NCI-H69 (cell line): Measurements from ENCODE around the gene CNTFR.

Source experiments
- DNase-seq: peaks from one replicate; lab custom pipeline; 2025; lab: John Stamatoyannopoulos, UW

The CNTFR gene

DNA sequence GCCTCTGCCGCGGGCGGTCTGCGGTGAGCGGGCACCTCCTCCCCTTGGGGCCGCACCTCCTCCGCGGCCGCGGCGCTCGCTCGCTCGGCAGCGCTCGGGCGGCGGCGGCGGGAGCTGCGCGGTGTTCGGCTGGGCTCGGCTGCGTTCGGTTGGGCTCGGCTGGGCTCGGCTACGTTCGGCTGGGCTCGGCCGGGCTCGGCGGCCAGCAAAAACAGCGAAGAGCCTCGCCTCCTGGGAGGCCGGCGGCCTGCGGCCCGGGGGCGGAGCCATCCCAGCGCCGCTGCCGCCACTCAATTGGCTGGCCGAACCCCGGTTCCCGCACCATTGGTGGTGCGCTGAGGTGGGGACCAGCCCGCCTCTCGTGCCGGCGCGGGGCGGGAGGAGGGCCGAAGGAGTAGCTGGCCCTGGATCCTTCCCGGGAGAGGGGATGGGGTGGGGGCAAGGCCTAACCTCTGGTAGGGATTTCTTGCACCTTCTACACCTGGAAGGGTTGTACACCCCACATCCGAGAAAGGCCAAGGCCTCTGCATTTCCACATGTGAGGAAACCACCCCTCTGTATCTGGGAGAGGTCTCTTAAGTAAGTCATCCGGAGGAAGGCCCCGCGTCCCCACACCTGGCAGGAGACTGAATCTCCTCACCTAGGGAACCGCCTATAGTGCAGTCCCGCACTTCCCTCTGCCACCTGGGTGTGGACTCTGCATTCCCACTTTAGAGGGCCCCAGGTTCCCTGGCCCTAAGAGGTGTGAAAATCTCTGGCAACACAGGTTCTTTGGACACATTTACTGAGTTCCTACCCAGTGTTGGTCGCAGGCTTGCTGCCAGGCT lies 66.3 kb downstream of the CNTFR start, which contains the start of gene ENHO:
TSS of gene ENHO (minus strand) at position 20 of the 827 bp plus-strand sequence. CDS start 1,295 bp downstream, outside the sequence.
- DNase-seq, result peak; percentile 97

GRCh38 chr9:34522091-34522887 lies 67.2 kb downstream of the CNTFR start:
- DNase-seq, result no peak

GRCh38 chr9:34521406-34522045 lies 68.0 kb downstream of the CNTFR start:
- DNase-seq, result no peak

- no peak for DNase-seq
Measured at GRCh38 chr9:34520505-34521385, 68.8 kb downstream of the CNTFR start.

- DNase-seq, result no peak
Measured at GRCh38 chr9:34520096-34520495, 69.4 kb downstream of the CNTFR start.

DNA sequence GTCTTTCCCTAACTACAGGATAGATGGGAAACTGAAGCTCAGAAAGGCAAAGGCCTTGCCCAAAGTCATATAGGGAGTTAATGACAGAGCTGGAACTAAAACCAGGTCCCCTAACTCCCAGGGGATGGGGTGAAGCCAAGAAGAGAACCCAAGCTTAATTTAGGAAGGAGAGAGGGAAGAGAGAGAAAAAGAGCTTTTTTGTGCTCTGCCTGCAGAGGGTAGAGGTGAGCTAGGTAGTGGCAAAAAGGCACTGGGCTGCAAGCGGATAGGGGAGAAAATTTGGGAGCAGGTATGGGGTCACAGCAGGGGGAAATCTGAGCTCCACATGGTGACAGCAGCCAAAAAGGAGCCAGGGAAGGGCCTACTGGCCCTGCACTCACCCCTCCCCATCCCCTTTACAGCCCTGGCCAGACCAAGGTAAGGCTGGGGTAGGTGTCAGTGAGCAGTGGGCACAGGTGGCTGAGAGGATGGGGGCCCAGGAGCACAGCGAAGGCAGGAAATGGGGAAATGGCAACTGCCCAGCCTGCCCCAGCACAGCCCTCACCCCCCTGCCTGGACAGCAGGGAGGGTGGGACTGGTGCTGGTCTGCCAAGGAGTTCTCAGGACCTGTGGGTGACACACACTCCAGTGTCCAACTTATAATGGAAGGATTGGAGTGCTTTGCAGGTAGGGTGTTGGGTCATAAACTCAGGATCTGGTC lies 70.1 kb downstream of the CNTFR start:
- DNase-seq, result no peak

- no peak for DNase-seq
Measured at GRCh38 chr9:34518896-34519295, 70.6 kb downstream of the CNTFR start.

DNA sequence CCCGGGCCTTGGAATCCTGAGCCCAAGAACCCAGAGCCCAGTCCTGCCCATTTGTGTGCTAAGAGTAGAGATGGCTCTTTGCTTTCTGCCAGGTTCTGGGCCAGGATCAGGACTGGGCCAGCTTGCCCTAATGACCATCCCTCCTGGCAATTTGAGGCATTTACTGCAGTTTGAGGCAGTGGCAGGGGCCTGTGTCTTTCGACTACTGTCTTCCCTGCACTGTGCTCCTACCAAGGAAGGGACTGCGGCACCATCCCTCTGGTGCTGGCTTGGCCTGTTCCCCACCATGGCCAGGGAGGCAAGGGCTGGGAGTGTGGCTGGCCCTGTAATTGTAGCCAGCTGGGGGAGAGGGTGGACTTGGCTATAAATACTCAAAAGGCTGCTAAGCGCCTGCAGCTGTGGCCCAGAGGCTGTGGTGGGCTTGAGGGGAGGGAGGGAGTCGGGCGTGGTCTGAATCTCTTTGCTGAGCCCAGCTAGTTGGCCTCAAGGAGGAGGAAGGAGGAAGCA lies 71.4 kb downstream of the CNTFR start:
- no peak for DNase-seq

DNA sequence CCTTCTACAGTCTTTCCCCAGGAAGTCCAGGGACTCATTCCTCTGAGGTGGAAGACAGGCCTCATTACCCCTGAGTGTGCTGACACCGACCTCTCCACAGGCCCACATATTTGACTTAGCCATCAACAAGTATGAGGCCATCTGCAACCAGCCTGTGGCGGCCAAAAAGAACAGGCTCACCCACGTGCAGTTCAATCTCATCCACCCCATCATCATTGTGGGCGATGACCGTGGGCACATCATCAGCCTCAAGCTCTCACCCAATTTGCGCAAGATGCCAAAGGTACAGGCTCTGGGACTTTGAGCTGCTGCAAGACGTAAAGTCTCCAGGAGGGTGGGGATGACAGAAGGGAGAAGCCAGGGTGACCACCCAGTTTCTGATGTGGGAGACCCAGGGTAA lies 72.3 kb downstream of the CNTFR start:
- no peak for DNase-seq

DNA sequence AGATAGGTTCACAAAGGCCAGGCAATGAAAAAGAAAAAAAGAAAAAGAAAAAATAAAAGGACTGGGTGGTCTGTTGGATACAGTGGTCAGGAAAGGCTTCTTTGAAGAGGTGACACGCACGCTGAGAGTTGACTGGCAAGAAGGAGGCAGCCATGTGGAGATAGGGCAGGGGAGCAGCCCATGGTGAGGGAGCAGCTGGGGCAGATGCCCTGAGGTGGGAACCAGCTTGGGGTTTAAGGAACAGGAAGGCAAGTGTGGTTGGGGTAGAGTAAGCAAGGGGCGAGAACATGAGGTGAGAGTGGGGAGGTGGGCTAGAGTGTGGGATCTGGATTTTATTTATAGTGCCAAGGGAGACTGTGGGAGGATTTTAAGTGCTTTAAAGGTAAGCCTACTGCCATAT lies 73.6 kb downstream of the CNTFR start:
- DNase-seq, result no peak

GRCh38 chr9:34514816-34515215 lies 74.7 kb downstream of the CNTFR start:
- no peak for DNase-seq

GRCh38 chr9:34514401-34514800 lies 75.1 kb downstream of the CNTFR start:
- DNase-seq, result no peak

DNA sequence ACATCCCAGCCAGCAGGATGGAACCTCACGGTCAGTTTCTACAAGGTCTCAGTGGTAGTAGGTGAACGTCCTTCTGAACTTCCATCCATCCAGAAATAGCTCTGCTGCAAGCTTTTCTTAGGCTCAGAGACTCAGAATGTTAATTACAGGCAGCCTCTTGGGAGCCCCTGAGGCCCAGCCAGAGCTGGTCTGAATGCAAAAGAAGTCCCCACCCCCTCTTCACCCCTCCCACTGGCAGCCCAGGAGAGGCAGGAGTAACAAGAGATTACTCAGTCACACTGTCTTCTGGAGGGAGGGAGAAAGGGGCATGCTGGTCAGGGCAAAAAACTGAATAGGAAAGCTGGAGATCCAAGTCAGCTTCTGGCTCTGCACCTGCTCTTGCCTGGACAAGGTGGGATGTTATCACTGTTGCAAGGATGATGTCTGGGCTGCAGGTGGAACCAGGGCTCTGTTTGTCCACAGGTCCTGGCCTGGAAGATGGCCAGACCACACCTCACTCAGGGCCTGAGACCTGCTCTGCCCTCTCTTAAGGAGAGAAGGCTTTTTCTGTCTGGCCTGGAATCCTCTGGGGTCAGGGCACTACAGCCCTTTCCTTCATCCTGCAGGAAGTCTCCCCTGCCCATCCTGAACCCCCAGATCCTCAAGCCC lies 75.8 kb downstream of the CNTFR start:
- DNase-seq, result peak; percentile 86

DNA sequence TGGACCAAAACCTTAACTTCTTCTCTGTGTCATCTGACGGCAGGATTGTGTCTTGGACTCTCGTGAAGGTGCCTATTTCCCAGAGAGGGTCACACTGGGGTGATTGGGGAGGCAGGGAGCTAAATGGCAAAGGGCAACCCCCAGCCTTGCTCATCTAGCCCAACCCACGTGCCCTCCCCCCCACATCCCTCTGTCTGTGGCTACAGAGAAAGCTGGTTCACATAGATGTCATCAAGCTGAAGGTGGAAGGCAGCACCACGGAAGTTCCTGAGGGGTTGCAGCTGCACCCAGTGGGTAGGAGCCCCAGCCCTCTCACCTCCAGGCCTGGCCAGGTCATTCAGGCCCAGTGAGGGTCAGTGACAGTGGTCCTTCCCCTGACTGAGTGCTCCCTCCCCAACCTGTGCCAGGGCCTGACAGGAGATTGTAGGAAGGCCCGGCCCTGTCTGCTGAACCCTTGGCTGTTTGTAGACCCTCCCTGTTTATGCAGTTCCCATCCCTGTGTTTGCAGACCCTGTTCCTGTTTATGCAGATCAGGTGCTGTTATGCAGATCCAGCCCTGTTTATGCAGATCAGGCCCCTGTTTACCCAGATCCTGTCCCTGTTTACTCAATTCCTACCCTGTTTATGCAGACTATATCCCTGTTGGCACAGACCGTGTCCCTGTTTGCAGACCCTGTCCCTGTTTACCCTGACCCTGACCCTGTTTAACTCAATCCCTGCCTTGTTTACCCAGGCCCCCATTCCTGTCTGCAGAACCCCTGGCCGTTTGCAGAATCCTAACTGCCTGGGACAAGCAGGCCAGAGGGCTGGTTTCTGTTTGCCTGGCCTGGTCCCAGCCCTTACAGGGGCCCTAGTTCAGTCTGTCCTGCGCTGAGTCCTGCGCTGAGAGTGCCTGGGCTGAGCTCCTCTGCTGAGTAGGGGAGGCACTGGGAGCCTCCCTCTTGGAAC lies 77.1 kb downstream of the CNTFR start:
- no peak for DNase-seq

DNA sequence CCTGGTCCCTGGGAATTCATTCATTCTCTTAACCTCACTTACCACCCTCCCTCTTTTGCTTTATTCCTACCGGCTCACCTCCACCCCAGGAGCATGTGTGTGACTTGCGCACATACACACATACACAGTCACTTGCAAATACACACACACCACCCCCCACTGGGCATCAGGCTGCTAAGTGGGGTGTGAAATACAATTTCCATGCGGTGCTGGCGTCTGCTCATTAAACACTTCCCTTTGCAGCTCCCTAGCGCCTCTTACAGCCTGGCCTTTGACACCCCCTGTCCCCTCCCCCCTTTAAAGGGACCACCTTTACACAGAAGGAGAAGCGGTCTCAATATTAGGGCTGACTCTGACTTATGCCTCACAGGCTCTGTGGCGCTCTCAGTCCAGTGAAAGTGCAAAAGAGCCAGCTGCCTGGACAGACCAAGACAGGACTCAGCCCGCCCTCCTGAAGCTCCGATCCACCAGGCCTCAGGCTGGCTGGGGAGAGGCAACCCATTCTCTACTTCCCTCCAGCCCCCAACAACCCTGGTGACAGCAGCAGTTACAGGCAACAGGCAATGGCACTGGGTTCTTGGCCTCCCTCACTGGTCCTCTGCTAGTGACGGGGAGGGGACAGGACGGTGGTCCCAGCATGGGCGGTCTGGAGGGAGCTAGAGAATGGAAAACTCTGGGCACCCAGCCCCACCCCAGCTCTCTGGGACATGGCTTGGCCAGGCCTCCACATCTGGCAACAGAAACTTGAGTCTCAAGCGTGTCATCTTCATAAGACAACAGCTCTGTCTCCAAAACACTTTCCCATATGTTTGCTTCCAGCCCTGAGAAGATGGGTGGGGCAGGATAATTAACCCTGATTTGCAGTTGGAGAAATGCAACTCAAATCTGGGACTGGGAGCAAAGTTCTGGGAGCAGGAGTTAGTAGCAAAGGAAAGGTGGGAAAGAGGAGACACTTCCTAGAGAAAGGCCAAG lies 78.7 kb downstream of the CNTFR start:
- DNase-seq, result peak; percentile 98

GRCh38 chr9:34508951-34509350 lies 80.6 kb downstream of the CNTFR start:
- no peak for DNase-seq

- DNase-seq, result no peak
Measured at GRCh38 chr9:34508463-34508862, 81.1 kb downstream of the CNTFR start.

DNA sequence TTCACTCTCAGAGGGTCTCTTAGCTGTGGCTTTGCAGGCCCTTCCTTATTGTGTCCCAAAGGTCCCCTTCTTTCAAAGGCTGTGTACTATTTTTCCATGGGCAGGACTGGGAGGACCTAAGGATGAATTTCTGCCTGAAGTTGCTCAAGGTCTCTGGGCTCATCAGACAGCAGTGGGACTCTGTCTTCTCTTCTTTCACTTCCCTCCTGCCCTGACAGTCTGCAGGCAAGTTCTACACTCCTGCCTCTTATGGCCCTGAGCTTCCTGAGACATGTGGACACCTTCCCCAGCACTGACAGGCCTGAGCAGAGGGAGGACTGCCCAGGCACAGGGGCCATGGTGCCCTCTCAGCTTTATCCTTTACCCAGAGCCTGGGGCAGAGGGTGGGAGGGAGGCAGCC lies 81.6 kb downstream of the CNTFR start:
- DNase-seq, result no peak
